DOHH2 (cell line): ENCODE data around the gene UBXN11.

Source experiments
- CTCF ChIP-seq: fragments of 200-600 bp; sonication (generic); IDR thresholded peaks from one replicate; pipeline ENCODE4 v1.5.1; 2014; ENCODE audit warnings: antibody characterized with exemption, mild to moderate bottlenecking, low read depth, low read length; ENCODE audit not compliant: poor library complexity, severe bottlenecking
- EZH2phosphoT487 ChIP-seq: fragments of 200-600 bp; sonication (generic); IDR thresholded peaks from 2 replicates; pipeline ENCODE4 v1.6.1; 2017; ENCODE audit warnings: borderline replicate concordance, mild to moderate bottlenecking, antibody characterized with exemption, low read length, moderate library complexity, mixed read lengths

- no peak for TF ChIP-seq CTCF
- no peak for TF ChIP-seq EZH2phosphoT487
Measured at GRCh38 chr1:26265405-26265804, 41.0 kb downstream of the UBXN11 start.
